Fibroblast of the conjunctiva (primary cell): ENCODE data around the gene TREX2.

ENCODE experiments used
- DNase-seq: peaks from one replicate; pipeline ENCODE4 v3.0.0-alpha.2; 2010; ENCODE audit warnings: low read depth

TREX2 gene

GRCh38 chrX:153475751-153476281 lies 30.0 kb upstream of the TREX2 start:
- DNase-seq: no peak

- no peak for DNase-seq
Observed at GRCh38 chrX:153475271-153475670, 29.4 kb upstream of the TREX2 start.

GRCh38 chrX:153474718-153475117 lies 28.9 kb upstream of the TREX2 start:
- no peak for DNase-seq

GRCh38 chrX:153474266-153474665 lies 28.4 kb upstream of the TREX2 start:
- DNase-seq: no peak

GRCh38 chrX:153473126-153473525 lies 27.3 kb upstream of the TREX2 start:
- no peak for DNase-seq

GRCh38 chrX:153471663-153472280 lies 25.9 kb upstream of the TREX2 start:
- DNase-seq: no peak

- peak; percentile 82 for DNase-seq
Observed at GRCh38 chrX:153470411-153471363, 24.8 kb upstream of the TREX2 start, which contains the start of gene HAUS7. Gene HAUS7, minus strand, starts transcription at chrX:153470576. Its CDS starts 19 bp downstream, at chrX:153470557.

GRCh38 chrX:153469811-153470410 lies 24.1 kb upstream of the TREX2 start:
- DNase-seq: no peak

- DNase-seq: no peak
Observed at GRCh38 chrX:153468008-153468580, 22.2 kb upstream of the TREX2 start.

GRCh38 chrX:153465691-153466380 lies 20.0 kb upstream of the TREX2 start:
- no peak for DNase-seq

GRCh38 chrX:153464116-153464515 lies 18.3 kb upstream of the TREX2 start:
- DNase-seq: no peak

- no peak for DNase-seq
Observed at GRCh38 chrX:153463556-153463955, 17.7 kb upstream of the TREX2 start.

GRCh38 chrX:153463031-153463430 lies 17.2 kb upstream of the TREX2 start:
- no peak for DNase-seq

- no peak for DNase-seq
Observed at GRCh38 chrX:153462291-153462690, 16.4 kb upstream of the TREX2 start.

- DNase-seq: no peak
Observed at GRCh38 chrX:153460826-153461225, 15.0 kb upstream of the TREX2 start.

- no peak for DNase-seq
Observed at GRCh38 chrX:153459986-153460385, 14.1 kb upstream of the TREX2 start.

- no peak for DNase-seq
Observed at GRCh38 chrX:153458476-153458875, 12.6 kb upstream of the TREX2 start.

- DNase-seq: no peak
Observed at GRCh38 chrX:153457827-153458466, 12.1 kb upstream of the TREX2 start.

- no peak for DNase-seq
Observed at GRCh38 chrX:153457136-153457825, 11.4 kb upstream of the TREX2 start.

GRCh38 chrX:153456704-153457103 lies 10.8 kb upstream of the TREX2 start:
- no peak for DNase-seq
